HepG2 (cell line): Measurements from ENCODE around the gene CAMSAP1. TPM values are rescaled to one million over a fixed set of nuclear protein-coding genes. Genes with fewer than 3 reads are reported as not detected.

Source experiments
- ATAC-seq: fragments of 200-7000 bp; cut with Tn5 transposase; 3 replicates; pipeline ENCODE4 v1.9.1; 2020; ENCODE audit warnings: mild to moderate bottlenecking, moderate library complexity
- BruUV-seq: library from RNA; stranded (reverse); fragments of 400-500 nt; replicated peaks from 2 replicates; lab custom pipeline; 2021; lab: Mats Ljungman, UMichigan
- CTCF ChIA-PET: fragments of 300-600 bp; formaldehyde crosslinking; extraction: SDS; loops from one replicate; lab custom pipeline; 2021; ENCODE audit warnings: low total read pairs, inconsistent platforms, low intra/inter-chr PET ratio; lab: Yijun Ruan, JAX
- POLR2A ChIA-PET: fragments of 350-600 bp; sonication (Branson Sonifier 250); formaldehyde crosslinking; loops from one replicate; lab custom pipeline; 2020; ENCODE audit warnings: antibody characterized with exemption, inconsistent platforms; lab: Yijun Ruan, JAX
- DNase-seq: peaks from one replicate; pipeline ENCODE4 v3.0.0-alpha.2; 2015; ENCODE audit warnings: low spot score
- FAIRE-seq: peaks from 3 replicates; lab custom pipeline; 2011; peaks lifted over from hg19 to GRCh38; lab: Jason Lieb, UNC
- H2AFZ ChIP-seq: one replicate; pipeline ENCODE4 v1.6.1; 2011; ENCODE audit warnings: low read length, inconsistent platforms
- H3K27ac ChIP-seq: fragments of 300-600 bp; 3 replicates; pipeline ENCODE4 v1.8.0; 2011; ENCODE audit warnings: mixed run types, mild to moderate bottlenecking, mixed read lengths, low read length, inconsistent platforms; ENCODE audit not compliant: insufficient read depth; ENCODE audit errors: extremely low read length
- H3K27me3 ChIP-seq, 2 experiments: fragments of 200-600 bp in 1 of 2; 2 replicates in 1 of 2; 3 replicates in 1 of 2; pipeline versions ENCODE4 v1.6.0 to v1.8.0; 2011; ENCODE audit warnings: low read length in 2 of 2, mild to moderate bottlenecking in 2 of 2, moderate library complexity in 2 of 2, inconsistent platforms in 1 of 2; ENCODE audit not compliant: insufficient read depth in 2 of 2, control insufficient read depth in 1 of 2
- H3K36me3 ChIP-seq, 2 experiments: fragments of 200-600 bp in 1 of 2; replicated peaks in 1 of 2; 2 replicates in 1 of 2; 3 replicates in 1 of 2; pipeline versions ENCODE4 v1.5.1 to v1.8.0; 2011; ENCODE audit warnings: low read length in 2 of 2, inconsistent platforms in 1 of 2; ENCODE audit not compliant: insufficient read depth in 2 of 2, control insufficient read depth in 1 of 2
- H3K4me1 ChIP-seq: 2 replicates; pipeline ENCODE4 v1.5.1; 2012; ENCODE audit warnings: low read length, inconsistent platforms; ENCODE audit not compliant: insufficient read depth
- H3K4me2 ChIP-seq: 2 replicates; pipeline ENCODE4 v1.6.0; 2011; ENCODE audit warnings: low read depth, low read length, inconsistent platforms
- H3K4me3 ChIP-seq, 3 experiments: fragments of 200-600 bp in 1 of 3; sonication (generic), shearing (Covaris generic) in 1 of 3; replicated peaks in 1 of 3; 2 replicates each; pipeline ENCODE4 v1.5.1; 2011 to 2016; ENCODE audit warnings: low read length in 3 of 3, inconsistent platforms in 2 of 3, low read depth in 2 of 3, mild to moderate bottlenecking in 2 of 3, control low read depth in 1 of 3, mixed read lengths in 1 of 3; ENCODE audit not compliant: insufficient read depth in 1 of 3
- H3K79me2 ChIP-seq: one replicate; pipeline ENCODE4 v1.6.1; 2011; ENCODE audit warnings: low read length, inconsistent platforms; ENCODE audit not compliant: insufficient read depth
- H3K9ac ChIP-seq: 2 replicates; pipeline ENCODE4 v1.6.0; 2011; ENCODE audit warnings: mild to moderate bottlenecking, low read depth, low read length, inconsistent platforms; ENCODE audit not compliant: insufficient read depth
- H3K9me3 ChIP-seq: 2 replicates; pipeline ENCODE4 v1.5.1; 2012; ENCODE audit warnings: mild to moderate bottlenecking, low read length
- H4K20me1 ChIP-seq: 2 replicates; pipeline ENCODE4 v1.6.0; 2011; ENCODE audit warnings: inconsistent platforms, mild to moderate bottlenecking, low read length, moderate library complexity; ENCODE audit not compliant: insufficient read depth
- GPN1 ChIP-seq: sonication (generic); formaldehyde crosslinking; IDR thresholded peaks from 2 replicates; pipeline ENCODE4 v1.5.1; 2020; ENCODE audit warnings: missing genetic modification reagents, borderline replicate concordance
- MAFK ChIP-seq, 2 experiments: IDR thresholded peaks in 1 of 2; conservative IDR thresholded peaks in 1 of 2; 2 replicates each; pipeline ENCODE4 v1.6.1; 2011; ENCODE audit warnings: improper control_type of control experiment in 2 of 2, low read length in 2 of 2
- RFX5 ChIP-seq: IDR thresholded peaks from 2 replicates; pipeline ENCODE4 v1.6.1; 2011; ENCODE audit warnings: low read depth, low read length, improper control_type of control experiment
- SIX4 ChIP-seq: sonication (generic); formaldehyde crosslinking; IDR thresholded peaks from 2 replicates; pipeline ENCODE4 v1.4.0; 2020; ENCODE audit warnings: missing genetic modification reagents
- ZNF567 ChIP-seq: sonication (generic); formaldehyde crosslinking; IDR thresholded peaks from 2 replicates; pipeline ENCODE4 v1.8.1; 2023; ENCODE audit warnings: mild to moderate bottlenecking, missing genetic modification reagents, borderline replicate concordance
- ZNF674 ChIP-seq: sonication (generic); formaldehyde crosslinking; IDR thresholded peaks from 2 replicates; pipeline ENCODE4 v1.5.0; 2020; ENCODE audit warnings: low read depth, mild to moderate bottlenecking, missing genetic modification reagents
- WGBS: methylation state at CpG from one replicate; pipeline ENCODE4 v1.1.6; 2017; ENCODE audit warnings: low lambda C conversion rate; 5-methylcytosine and 5-hydroxymethylcytosine counted together
- in situ Hi-C: cut with HindIII; loops from 2 replicates; pipeline ENCODE4 v1.10.0; 2017; ENCODE audit warnings: low pct_unique_long_range_greater_than_20kb; ENCODE audit not compliant: extremely low pct_ligation_motif_present
- intact Hi-C: fragments of 100-400 bp; cut with micrococcal nuclease; formaldehyde crosslinking; loops from one replicate; pipeline ENCODE4 v1.10.0; 2022; ENCODE audit not compliant: unreplicated experiment
- polyA plus RNA-seq, 8 experiments: library from polyadenylated mRNA; depleted of rRNA in 3 of 8; stranded (reverse) in 7 of 8; unstranded in 1 of 8; fragments of >200 nt; fragmentation: Illumina TruSeq in 4 of 8; extraction: Trizol in 4 of 8; gene quantifications; 2 replicates each; pipeline versions ENCODE4 v1.2.1 to v1.2.3, GENCODE V29; 2011 to 2016; ENCODE audit warnings: low read depth in 4 of 8, missing spikeins in 1 of 8, mixed read lengths in 1 of 8; ENCODE audit not compliant: insufficient read depth in 1 of 8
- total RNA-seq, 5 experiments: library from RNA; depleted of rRNA; stranded (reverse); fragments of >200 nt; fragmentation: Illumina TruSeq; extraction: Trizol; gene quantifications; 2 replicates each; pipeline ENCODE4 v1.2.3, GENCODE V29; 2016; ENCODE audit warnings: low read depth in 1 of 5
- TF ChIP-seq, protein P1 (sequence below): sonication (generic); formaldehyde crosslinking; IDR thresholded peaks from 2 replicates; pipeline ENCODE4 v1.8.0; 2022; ENCODE audit warnings: missing genetic modification reagents, mild to moderate bottlenecking, borderline replicate concordance

Gene CAMSAP1
- total and polyA plus RNA-seq, 2 of the 13 experiments (the other 11 are each of a cell fraction or from before 2014, with no cell fraction given), result 3.8 to 12.4 TPM

DNA sequence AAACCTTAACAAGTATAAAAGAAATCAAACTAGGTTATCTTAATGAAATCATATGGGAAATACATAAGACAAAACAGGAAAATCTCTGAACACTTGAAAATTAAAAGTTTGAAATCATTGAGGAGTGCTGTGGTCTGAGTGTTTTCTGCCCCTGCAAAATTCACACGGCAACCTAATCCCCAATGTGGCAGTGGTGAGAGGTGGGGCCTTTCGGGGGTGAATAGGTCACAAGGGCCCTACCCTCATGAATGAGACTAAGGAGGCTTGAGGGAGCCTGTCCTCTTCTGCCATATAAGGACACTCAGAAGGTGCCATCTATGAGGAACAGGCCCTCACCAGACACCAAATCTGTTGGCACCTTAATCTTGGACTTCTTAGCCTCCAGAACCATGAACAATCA, 10.7 kb downstream of the CAMSAP1 start:
- DNase-seq (no peak), FAIRE-seq (no peak), ATAC-seq (no peak)
- intact Hi-C loops, result no loop called here
- no TSS peak for BruUV-seq
- no peaks in the 10 kb centered on the region for H3K9me3 ChIP-seq
- H4K20me1 ChIP-seq, result peaks cover 16% of the 10 kb centered on the region
- H3K9ac ChIP-seq, result no peak overlapping the region
- no peaks in the 10 kb centered on the region for H3K27me3 ChIP-seq
- peaks cover 91% of the 10 kb centered on the region for H3K79me2 ChIP-seq
- no peak overlapping the region for H2AFZ ChIP-seq
- TF ChIP-seq GPN1 (CRISPR knock-in tag) (no peak), RFX5 (no peak)
- TF ChIP-seq, all 625 proteins: peak for 0
- H3K27ac ChIP-seq, result no peak overlapping the region
- H3K4me1 ChIP-seq, result peaks cover 9% of the 10 kb centered on the region
- POLR2A ChIA-PET, result no interaction called here
- H3K36me3 ChIP-seq, result no peaks in the 10 kb centered on the region; a peak in 1 of 5 replicates
- 100% methylated on average over 2 of the region's 2 CpGs for WGBS
- no peak overlapping the region for H3K4me2 ChIP-seq
- in situ Hi-C loops, result no loop called here
- CTCF ChIA-PET, result no interaction called here
- H3K4me3 ChIP-seq, result no peak overlapping the region

DNA sequence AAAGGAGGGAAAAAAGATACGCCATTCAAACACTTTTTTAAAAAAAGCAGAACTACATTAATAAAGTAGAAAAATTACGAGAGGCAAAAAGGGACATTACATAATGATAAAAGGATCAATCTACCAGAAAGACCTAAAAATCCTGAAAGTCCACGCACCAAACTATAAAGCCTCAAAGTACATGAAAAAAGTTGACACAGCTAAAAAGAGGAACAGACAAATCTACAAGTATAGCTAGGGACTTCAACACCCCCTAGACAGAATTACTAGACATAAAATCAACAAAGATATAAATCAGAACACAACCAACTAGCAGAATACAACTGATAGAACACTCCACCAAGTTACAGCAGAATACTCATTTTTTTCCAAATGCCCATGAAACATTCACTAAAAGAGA, 11.1 kb downstream of the CAMSAP1 start:
- DNase-seq (no peak), FAIRE-seq (no peak), ATAC-seq (no peak)
- Histone ChIP-seq H3K4me3 (no peak overlapping the region), H3K9me3 (no peaks in the 10 kb centered on the region), H2AFZ (no peak overlapping the region), H3K4me1 (peaks cover 5% of the 10 kb centered on the region), H3K9ac (no peak overlapping the region), H3K79me2 (peaks cover 91% of the 10 kb centered on the region), H3K27ac (no peak overlapping the region), H3K27me3 (no peaks in the 10 kb centered on the region), H4K20me1 (peaks cover 13% of the 10 kb centered on the region; the same call in 1 of the 2 replicates), H3K4me2 (no peak overlapping the region), H3K36me3 (no peaks in the 10 kb centered on the region; a peak in 1 of 5 replicates)
- POLR2A ChIA-PET, result no interaction called here
- TF ChIP-seq SIX4 (no peak), ZNF674 (CRISPR knock-in tag) (no peak), ZNF567 (CRISPR knock-in tag) (no peak), MAFK (conservative IDR thresholded peaks at IDR 0.05 in 1 of 2, IDR thresholded peaks at IDR 0.05 in 1 of 2; ENCODE audit: low read length in 2 of 2) (0 out of 4 replicates have a peak, but pooled peaks of 1 of the 2 experiments have one; percentile 6)
- TF ChIP-seq, protein P1, sequence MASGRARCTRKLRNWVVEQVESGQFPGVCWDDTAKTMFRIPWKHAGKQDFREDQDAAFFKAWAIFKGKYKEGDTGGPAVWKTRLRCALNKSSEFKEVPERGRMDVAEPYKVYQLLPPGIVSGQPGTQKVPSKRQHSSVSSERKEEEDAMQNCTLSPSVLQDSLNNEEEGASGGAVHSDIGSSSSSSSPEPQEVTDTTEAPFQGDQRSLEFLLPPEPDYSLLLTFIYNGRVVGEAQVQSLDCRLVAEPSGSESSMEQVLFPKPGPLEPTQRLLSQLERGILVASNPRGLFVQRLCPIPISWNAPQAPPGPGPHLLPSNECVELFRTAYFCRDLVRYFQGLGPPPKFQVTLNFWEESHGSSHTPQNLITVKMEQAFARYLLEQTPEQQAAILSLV (CRISPR knock-in tag), result no peak
- 98% methylated on average over 3 of the region's 3 CpGs for WGBS
- CTCF ChIA-PET, result no interaction called here
- in situ Hi-C loops, result no loop called here
- intact Hi-C loops, result no loop called here
- no TSS peak for BruUV-seq
